GM15510 (cell line): ENCODE results near the gene SCD5.

Experiments used
- POLR2A ChIP-seq: IDR thresholded peaks from 3 replicates; pipeline ENCODE4 v1.6.1; 2011; ENCODE audit warnings: borderline replicate concordance; ENCODE audit not compliant: insufficient read length; ENCODE audit errors: extremely low read depth

Gene SCD5

GRCh38 chr4:82755650-82756049 is 42.9 kb downstream of the SCD5 start:
- no peak for TF ChIP-seq POLR2A

- TF ChIP-seq POLR2A: no peak
Measured at GRCh38 chr4:82754513-82755165, 44.0 kb downstream of the SCD5 start.

- TF ChIP-seq POLR2A: no peak
Measured at GRCh38 chr4:82753725-82754410, 44.7 kb downstream of the SCD5 start.

- no peak for TF ChIP-seq POLR2A
Measured at GRCh38 chr4:82753238-82753637, 45.4 kb downstream of the SCD5 start.

GRCh38 chr4:82748810-82749470 is 49.7 kb downstream of the SCD5 start:
- TF ChIP-seq POLR2A: no peak

GRCh38 chr4:82747686-82748575 is 50.7 kb downstream of the SCD5 start:
- TF ChIP-seq POLR2A: no peak

GRCh38 chr4:82746705-82747574 is 51.7 kb downstream of the SCD5 start:
- no peak for TF ChIP-seq POLR2A

GRCh38 chr4:82745173-82745842 is 53.3 kb downstream of the SCD5 start:
- no peak for TF ChIP-seq POLR2A

GRCh38 chr4:82744284-82744968 is 54.2 kb downstream of the SCD5 start:
- TF ChIP-seq POLR2A: no peak

- TF ChIP-seq POLR2A: no peak
Measured at GRCh38 chr4:82741188-82741587, 57.4 kb downstream of the SCD5 start.

- TF ChIP-seq POLR2A: no peak
Measured at GRCh38 chr4:82739287-82740190, 59.1 kb downstream of the SCD5 start.

GRCh38 chr4:82737354-82737753 is 61.2 kb downstream of the SCD5 start:
- no peak for TF ChIP-seq POLR2A
